ENCODE measurements around the gene CASKIN1.

DNA sequence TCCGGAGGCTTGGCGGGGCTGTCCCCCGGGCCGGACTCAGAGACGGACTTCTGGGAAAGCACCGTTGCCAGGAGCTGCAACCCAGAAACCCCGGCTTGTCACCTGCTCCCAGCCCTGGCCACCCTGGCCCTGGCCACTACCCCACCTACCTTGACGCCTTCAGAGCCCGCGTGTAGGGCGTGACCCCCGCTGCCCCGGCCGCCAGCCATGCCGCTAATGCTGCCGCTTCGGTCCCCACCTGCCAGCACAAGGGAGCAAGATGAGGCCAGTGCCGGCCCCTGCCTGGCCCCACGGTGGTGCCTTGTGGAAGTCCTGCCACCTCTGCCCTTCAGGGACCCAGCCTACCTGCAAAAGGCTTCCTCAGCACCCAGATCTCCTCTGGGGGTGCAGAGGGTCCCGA, 11.4 kb downstream of the CASKIN1 start:
- TF ChIP-seq CTCF (IDR thresholded peaks at IDR 0.05; ENCODE audit: low read length): no peak
- no peak for TF ChIP-seq EZH2 (IDR thresholded peaks at IDR 0.05; ENCODE audit: borderline replicate concordance, low read length)
